ENCODE data around the gene CENPP.

Gene CENPP

GRCh38 chr9:92614123-92614510 is 288.4 kb downstream of the CENPP start:
- no peak for TF ChIP-seq POLR2A (IDR thresholded peaks at IDR 0.05; ENCODE audit: extremely low read depth, insufficient read length)
- TF ChIP-seq, protein P1, sequence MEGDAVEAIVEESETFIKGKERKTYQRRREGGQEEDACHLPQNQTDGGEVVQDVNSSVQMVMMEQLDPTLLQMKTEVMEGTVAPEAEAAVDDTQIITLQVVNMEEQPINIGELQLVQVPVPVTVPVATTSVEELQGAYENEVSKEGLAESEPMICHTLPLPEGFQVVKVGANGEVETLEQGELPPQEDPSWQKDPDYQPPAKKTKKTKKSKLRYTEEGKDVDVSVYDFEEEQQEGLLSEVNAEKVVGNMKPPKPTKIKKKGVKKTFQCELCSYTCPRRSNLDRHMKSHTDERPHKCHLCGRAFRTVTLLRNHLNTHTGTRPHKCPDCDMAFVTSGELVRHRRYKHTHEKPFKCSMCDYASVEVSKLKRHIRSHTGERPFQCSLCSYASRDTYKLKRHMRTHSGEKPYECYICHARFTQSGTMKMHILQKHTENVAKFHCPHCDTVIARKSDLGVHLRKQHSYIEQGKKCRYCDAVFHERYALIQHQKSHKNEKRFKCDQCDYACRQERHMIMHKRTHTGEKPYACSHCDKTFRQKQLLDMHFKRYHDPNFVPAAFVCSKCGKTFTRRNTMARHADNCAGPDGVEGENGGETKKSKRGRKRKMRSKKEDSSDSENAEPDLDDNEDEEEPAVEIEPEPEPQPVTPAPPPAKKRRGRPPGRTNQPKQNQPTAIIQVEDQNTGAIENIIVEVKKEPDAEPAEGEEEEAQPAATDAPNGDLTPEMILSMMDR (IDR thresholded peaks at IDR 0.05; ENCODE audit: low read depth, low read length), result no peak
- TF ChIP-seq MAX (IDR thresholded peaks at IDR 0.05; ENCODE audit: low read depth, low read length), result no peak
- no peak for TF ChIP-seq MYC (IDR thresholded peaks at IDR 0.05; ENCODE audit: low read depth, low read length)
- no peak overlapping the region for H3K4me3 ChIP-seq (ENCODE audit: low read depth, low read length)
- DNase-seq (ENCODE audit: low read depth), result no peak

DNA sequence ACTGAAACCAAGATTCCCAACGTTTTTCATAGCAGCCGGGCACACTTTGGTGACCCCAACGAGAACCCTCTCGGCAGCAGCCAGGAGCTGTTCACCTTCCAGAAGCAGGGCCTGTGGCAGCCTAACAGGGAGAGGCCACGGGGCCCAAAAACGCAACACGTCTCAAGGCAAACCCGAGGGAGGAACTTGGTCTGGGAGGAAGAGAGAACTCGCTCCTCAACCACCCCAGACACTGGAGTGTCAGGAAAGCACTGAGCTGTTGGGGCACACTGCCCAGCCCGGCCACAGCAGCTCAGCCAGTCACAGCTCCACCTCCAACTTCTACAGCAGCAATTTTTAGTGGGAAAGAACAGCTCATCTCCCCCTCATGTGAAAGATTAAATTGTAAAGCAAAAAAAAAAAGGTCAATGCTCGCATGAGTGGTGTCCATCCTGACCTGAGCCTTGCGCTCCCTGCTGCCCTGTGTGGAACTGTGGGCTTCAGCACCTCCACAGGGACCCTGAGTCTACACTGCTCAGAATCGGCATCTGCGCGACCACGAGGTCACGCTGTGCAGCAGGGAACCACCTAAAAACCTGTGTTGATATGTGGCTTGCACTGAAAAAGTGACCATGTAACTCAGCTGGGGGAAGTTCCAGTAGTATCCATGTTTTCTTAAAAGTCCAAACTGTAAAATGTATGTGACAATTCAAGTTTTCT is 289.2 kb downstream of the CENPP start:
- H3K4me3 ChIP-seq (ENCODE audit: low read depth, low read length), result no peak overlapping the region
- TF ChIP-seq MYC (IDR thresholded peaks at IDR 0.05; ENCODE audit: low read depth, low read length), result no peak
- no peak for TF ChIP-seq MAX (IDR thresholded peaks at IDR 0.05; ENCODE audit: low read depth, low read length)
- TF ChIP-seq POLR2A (IDR thresholded peaks at IDR 0.05; ENCODE audit: extremely low read depth, insufficient read length), result no peak
- TF ChIP-seq, protein P1 (IDR thresholded peaks at IDR 0.05; ENCODE audit: low read depth, low read length), result no peak
- DNase-seq (ENCODE audit: low read depth), result no peak

- TF ChIP-seq MYC (IDR thresholded peaks at IDR 0.05; ENCODE audit: low read depth, low read length), result no peak
- no peak for TF ChIP-seq POLR2A (IDR thresholded peaks at IDR 0.05; ENCODE audit: extremely low read depth, insufficient read length)
- no peak for TF ChIP-seq MAX (IDR thresholded peaks at IDR 0.05; ENCODE audit: low read depth, low read length)
- TF ChIP-seq, protein P1 (IDR thresholded peaks at IDR 0.05; ENCODE audit: low read depth, low read length), result no peak
- no peak overlapping the region for H3K4me3 ChIP-seq (ENCODE audit: low read depth, low read length)
- DNase-seq (ENCODE audit: low read depth), result no peak
Observed at GRCh38 chr9:92615790-92616189, 290.0 kb downstream of the CENPP start.

GRCh38 chr9:92616199-92616641 is 290.5 kb downstream of the CENPP start:
- no peak for TF ChIP-seq POLR2A (IDR thresholded peaks at IDR 0.05; ENCODE audit: extremely low read depth, insufficient read length)
- TF ChIP-seq, protein P1 (IDR thresholded peaks at IDR 0.05; ENCODE audit: low read depth, low read length), result no peak
- no peak for TF ChIP-seq MYC (IDR thresholded peaks at IDR 0.05; ENCODE audit: low read depth, low read length)
- no peak for TF ChIP-seq MAX (IDR thresholded peaks at IDR 0.05; ENCODE audit: low read depth, low read length)
- no peak overlapping the region for H3K4me3 ChIP-seq (ENCODE audit: low read depth, low read length)
- DNase-seq (ENCODE audit: low read depth), result no peak

- no peak overlapping the region for H3K4me3 ChIP-seq (ENCODE audit: low read depth, low read length)
- TF ChIP-seq POLR2A (IDR thresholded peaks at IDR 0.05; ENCODE audit: extremely low read depth, insufficient read length) (no peak), MYC (IDR thresholded peaks at IDR 0.05; ENCODE audit: low read depth, low read length) (no peak), MAX (IDR thresholded peaks at IDR 0.05; ENCODE audit: low read depth, low read length) (no peak)
- TF ChIP-seq, protein P1 (IDR thresholded peaks at IDR 0.05; ENCODE audit: low read depth, low read length), result no peak
- no peak for DNase-seq (ENCODE audit: low read depth)
Observed at GRCh38 chr9:92616655-92617111, 290.9 kb downstream of the CENPP start.

Data from NB4 (cell line).